NCI-H146 (cell line): ENCODE data around the gene SLC37A3.
"Not testable (repeated sequence)": the region's sequence is repeated elsewhere in the genome, so short reads cannot be mapped to it uniquely, and the experiment has no call there.

Experiments used
- DNase-seq: peaks from one replicate; lab custom pipeline; 2025; lab: John Stamatoyannopoulos, UW

The SLC37A3 gene

DNA sequence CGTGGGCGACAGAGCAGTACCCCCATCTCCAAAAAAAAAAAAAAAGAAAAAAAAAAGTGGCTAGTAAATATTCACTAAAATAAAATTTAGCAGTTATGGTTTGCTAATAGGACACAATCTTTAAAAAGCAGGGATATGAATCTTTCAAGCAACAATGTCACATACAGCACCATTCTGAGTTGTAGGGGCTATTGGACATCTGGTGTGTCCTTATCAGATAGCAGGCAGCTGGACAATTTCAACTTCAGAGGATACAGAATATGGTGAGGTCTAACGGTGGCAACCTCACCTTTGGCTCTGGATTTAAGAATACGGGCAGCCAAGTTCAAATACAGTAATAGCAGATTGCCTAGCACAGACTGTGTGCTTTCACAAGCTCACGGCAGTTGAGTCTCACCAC lies 51.1 kb downstream of the SLC37A3 start:
- DNase-seq = no peak

DNA sequence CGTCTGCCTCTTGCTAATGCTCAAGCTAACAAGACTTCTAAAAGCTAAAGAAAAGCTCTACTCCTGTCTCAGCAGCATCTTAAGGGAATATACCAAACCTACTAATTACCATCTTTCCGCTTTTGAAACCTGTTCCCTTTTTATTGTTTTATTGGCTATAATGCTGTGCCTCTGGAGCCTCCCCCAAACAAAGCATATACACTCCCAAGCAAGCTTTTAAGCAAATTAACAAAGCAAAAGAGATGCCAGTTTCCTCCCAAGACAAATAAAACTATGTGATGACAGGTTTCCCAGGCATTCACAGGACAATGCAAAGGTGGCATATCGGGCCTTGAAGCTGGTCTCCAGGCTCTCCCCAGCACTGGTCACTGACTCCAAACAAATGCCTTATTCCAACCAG lies 52.9 kb downstream of the SLC37A3 start:
- no peak for DNase-seq

DNA sequence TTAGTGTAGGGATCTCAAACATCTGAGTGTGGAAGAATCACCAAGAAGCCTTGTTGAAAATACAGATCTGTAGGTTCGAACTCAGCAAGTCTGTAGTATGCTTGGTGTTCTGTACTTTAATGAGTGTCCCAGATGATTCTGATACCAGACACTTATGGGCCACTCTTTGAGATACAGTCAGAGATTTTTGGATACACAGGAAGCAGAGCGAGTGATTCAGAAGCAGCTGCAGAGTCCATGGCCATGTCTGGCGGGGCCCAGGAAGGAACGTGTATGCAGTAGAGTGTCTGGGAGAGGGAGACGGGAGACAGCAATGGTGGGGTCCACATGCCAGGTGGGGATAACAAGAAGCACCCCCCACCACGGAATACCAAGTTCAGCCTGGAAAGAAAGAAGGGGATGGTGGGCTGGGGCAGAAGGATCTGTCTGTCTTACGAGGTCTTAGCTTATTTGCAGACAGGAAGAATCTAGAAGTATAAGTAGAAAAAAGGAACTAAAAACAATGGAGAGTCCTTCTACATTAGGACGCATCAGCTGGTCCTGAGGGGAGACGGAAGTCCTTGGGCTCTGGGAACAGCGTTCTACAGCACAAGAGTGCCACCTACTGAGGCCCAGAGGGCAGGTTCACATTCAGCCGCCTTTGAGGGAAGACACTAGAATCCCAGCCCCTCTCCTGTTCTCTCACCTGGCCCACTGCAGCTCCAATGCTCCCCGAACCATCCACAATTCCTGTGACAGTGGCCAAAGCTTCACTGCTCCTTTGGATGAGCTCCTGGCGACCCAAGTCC lies 55.4 kb downstream of the SLC37A3 start:
- peak; percentile 12 for DNase-seq

DNA sequence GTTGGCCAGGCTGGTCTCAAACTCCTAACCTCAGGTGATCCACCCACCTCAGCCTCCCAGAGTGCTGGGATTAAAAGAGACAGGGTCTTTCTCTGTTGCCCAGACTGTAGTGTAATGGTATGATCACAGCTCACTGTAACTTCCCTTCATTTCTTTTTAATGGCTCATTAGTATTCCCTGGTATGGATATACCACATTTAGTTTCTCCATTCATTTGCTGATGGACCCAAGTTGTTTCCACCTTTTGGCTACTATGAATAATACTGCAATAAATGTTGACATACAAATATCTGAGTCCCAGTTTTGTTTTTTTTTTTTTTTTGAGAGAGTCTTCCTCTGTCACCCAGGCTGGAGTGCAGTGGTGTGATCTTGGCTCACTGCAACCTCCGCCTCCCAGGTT lies 59.4 kb downstream of the SLC37A3 start:
- DNase-seq = not testable (repeated sequence)

DNA sequence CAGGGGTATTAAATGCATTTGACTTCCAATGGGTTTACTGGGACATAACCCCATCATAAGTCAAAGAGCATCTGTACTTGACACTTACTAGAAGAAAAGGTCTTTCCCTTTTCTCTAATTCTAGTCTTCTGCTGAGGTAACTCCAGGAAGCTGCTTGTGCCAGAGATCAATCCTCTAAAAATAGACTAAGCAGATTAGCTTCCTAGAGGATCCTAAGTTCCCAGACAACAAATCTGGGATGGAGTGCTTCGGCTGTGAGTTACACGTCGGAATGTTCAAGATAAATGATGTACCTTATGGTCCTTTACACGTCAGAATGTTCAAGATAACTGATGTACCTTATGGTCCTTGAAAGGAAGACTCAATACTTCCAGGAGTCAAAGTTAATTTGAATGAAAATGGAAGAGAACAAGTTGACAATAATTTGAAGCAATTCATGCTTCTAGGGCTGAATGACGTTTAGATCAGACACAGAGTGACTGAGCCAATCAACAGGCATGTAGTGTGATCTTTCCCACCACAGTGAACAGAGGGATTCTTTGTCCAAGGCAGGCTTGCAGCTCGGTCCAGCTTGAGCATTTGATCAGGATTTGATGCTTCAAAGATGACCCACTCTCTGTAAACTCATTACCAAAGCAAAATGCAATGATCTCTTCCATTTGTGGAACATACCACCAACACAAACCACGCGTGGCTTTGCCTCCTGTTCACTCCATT lies 63.8 kb downstream of the SLC37A3 start:
- DNase-seq = no peak

DNA sequence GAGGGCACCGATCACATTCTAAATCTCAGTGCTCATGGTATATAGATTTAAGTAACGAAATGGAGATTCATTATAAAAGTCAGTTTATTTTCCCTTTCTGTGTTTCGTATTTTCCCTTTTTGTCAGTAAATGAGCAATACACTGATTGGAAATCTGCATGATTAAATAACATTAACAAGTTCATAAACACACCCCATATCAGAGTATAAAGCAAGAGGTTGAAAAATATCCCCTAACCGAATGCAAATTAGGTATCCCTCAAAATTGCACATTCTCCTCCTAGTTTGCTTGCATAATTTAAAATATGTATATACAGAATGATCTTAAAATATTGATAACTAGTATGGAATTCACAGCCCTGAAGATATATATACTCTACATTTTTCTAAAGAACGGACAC lies 64.6 kb downstream of the SLC37A3 start:
- no peak for DNase-seq

DNA sequence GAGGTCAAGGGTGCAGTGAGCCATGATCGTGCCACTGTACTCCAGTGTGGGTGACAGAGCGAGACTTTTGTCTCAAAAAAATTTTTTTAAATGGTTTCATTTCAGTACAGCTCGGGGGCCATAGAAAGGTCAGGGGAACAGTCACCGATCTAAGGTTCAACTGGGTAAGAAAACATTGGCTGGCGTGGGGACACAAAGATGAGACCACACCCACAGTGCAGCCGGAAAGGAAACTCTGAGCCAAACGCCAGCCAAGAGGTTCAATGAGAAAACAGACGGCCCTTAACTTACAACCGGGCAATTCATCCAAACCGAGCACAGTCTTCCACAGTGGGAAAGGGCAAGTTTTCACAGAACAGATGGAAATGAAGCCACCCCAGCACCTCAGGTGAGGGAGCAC lies 65.1 kb downstream of the SLC37A3 start:
- no peak for DNase-seq

DNA sequence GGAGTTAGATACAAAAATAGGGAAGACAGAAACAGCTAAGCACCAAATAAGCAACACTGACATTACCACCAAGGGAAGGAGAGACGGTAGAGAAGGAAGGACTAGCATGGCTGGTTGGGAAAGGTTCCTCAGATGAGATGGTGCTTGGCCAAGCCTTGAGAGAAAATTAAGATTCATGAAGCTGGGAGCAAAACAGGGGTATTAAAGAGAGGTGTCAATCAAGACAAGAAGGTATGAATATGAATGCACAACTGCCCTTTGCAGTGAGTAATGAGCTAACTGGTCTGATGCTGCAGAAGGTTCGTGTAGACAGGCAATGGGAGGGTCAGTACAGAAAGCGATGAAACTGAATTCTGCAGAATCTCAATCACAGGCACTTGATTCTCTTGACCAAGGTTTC lies 67.7 kb downstream of the SLC37A3 start:
- no peak for DNase-seq

DNA sequence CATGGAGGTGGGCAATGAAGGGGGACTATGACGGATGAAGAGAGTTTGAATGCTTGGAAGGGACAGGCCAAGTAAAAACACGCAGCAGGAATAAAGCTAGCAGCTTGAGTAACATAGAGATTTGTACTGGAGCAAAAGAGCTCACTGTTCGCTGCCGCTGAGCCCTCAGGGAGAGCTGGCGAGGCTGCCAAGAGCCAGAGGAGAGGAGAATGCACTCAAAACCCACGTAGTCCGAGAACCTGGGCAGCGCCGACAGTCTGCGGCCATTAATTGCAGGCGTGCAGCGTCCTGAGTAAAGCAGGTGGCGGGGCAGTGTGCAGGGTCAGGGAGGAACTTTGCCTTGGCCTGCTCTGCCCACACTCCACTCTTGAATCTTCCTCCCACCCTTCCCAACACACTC lies 68.2 kb downstream of the SLC37A3 start:
- no peak for DNase-seq

DNA sequence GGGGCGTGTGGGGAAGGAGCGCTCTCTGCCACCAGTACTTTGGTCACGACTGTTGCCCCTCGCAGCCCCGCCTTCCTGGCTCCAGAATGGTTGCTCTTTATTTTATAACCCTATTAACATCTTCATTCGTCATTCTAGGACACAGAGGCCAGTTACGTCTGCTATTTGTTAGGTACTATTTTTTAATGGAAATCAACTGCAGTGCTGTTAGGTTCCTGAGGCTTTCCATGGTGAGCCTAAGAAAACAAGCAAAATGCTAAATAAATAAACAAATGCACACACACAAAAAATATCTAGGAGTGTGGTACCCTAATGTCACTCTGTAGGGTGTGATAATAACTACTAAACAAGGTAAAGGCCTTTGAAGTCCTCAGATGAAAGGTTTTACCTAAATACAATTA lies 71.1 kb downstream of the SLC37A3 start:
- DNase-seq = no peak

DNA sequence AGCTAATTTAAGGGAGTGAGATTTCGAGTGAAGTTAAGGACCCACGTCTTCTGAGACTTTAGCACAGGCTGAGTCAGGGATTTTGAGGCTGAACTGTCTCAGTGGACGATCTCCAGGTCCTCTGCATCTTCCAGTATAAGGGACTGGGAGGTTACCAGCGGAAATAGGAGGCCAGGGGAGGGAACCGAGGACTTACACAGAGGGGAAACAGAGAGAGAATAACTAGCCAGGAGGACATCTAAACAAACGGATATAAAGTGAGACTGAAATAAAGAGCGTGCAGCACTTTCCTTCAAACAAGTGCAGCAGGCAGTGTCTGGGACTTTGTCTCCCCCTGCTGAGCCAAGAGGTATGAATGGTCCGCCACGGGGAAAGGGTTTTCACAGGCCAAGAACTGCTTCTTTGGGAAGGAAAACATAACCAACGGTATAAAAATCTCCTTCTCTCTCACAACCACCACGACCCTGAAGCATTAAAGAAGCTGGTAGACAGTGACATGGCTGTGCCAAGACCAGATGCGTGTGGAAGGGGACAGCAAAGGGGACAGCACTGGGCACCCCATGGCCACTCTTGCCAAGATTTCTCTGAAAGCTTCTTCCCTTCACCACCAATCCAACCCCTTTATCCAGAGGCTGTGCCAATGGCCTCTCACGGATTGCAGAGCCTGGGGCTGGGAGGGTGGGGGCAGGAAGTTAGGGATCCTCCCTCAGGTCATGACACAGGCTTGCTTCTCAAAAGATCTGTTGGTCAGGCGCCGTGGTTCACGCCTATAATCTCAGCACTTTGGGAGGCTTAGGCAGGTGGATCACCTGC lies 72.0 kb downstream of the SLC37A3 start:
- DNase-seq = peak; percentile 60

DNA sequence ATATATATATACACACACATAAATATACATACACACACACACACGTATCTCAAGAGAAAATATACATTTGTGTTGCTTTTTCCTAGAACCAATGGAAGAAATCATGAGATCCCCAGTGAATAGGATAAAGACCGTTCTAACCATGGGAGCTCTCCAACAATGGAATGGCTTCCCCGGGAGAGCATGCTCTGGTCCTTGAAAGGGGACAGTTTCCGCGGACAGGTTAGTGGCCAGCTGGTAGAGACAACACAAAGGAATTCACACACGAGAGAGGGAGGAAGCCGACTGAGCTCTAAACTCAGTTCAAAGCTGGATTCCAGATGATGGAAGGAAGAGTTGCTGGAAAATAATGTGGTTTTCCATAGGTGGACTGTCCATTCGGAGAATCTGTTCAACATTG lies 72.7 kb downstream of the SLC37A3 start:
- no peak for DNase-seq

DNA sequence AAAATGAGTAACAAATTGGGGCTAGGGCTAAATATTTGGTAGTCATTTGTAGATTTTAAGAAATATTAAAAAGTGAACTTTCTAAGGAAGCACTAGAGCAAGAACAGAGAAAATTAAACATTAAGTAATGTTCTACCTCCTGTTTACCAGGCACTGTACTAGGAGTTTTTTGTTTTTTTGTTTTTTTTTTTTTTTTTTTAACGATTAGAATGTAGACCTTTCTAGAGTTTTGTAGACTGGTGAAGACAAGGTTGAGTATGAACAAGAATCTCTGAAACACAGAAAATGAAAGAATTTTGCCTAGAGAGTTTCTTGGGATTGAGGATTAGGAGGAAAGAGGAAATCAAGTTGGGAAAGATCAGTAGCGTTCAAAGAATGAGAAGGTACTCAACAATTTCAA lies 73.6 kb downstream of the SLC37A3 start:
- DNase-seq = no peak

DNA sequence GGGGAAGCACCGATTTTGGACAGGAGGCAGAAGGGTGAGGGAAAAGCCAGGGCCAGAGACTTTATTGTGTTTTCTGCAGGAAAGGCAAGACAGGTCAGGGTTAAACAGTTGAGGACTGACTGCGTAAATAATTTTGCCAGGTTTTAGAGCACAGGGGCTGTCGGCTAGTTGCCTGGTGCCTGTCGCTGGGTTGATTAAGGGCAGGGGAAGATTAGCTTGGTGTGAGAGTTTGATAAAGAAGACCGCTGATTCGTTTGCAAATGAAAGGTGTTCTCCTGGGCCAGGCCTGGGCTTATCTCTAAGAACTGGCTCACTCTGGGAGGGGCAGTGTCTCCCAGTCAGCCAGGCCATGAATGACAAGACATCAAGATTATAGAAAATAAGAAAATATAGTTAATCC lies 75.6 kb downstream of the SLC37A3 start:
- DNase-seq = no peak

DNA sequence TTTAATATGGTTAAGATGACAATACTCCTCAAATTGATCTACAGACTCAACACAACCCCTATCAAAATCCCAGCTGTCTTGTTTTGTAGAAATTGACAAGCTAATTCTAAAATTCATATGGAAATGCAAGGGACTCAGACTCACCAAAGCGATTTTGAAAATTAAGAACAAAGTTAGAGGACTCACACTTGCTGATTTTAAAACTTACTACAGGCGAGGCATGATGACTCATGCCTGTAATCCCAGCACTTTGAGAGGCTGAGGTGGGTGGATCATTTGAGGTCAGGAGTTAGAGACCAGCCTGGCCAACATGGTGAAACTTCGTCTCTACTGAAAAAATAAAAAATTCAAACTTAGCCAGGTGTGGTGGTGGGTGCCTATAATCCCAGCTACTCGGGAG lies 78.3 kb downstream of the SLC37A3 start:
- not testable (repeated sequence) for DNase-seq

DNA sequence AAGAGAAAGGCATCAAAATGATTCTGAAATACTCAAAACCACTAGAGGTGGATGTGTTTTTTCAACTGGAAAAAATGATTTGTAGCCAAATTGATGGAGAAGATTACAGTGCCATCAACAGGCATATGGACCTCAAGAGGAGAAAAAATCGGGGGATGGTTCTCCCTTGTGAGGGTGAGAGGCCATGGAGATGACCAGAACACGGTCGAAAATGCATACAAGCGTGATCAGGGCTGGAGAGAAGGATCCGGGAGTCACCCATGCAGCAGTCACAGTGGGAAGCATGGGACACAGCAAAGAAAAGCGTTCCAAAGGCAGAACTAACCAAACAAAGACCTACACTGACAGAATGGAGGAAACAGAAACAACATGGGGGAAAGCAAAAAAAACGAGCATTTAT lies 80.3 kb downstream of the SLC37A3 start:
- no peak for DNase-seq

DNA sequence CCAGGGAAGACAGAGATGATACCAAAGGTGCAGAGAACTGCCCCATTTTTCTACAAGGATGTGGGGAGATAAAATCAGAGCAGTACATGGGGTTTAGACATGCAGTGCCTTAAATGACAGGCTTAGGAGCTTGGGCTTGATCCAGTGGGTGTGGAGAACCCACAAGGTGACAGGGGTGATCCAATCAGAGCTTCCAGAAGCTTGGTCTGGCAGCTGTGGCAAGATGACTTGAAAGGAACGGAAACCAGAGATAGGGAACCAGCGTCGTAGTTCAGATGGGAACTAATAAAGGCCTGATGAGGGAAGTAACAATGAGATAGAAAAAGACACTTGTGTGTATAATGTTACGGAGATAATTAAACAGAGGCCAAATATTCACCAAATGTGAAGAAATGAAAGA lies 80.7 kb downstream of the SLC37A3 start:
- DNase-seq = no peak

DNA sequence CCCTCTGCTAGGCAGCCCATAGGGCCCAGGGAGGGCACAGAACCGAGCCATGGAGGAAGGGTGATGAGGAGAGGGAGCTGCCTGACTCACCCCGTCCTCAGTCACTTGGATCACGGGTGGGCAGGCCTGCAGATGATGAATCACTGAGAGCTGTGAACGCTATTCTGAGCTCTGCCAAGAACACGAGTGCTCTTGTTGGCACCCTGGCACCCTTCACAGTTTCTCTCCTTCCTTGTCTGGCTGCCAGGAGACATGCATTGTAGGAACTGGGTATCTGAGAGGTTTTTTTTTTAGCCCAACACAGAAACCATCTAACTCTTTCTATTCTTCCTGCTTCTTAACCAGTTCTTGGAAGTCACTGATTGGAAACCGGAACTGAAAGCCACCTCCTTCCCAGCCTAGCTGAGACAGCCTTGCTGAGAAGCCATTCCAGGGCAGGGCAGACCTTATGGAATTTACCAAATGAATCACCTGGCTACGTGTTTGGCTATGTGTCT lies 82.1 kb downstream of the SLC37A3 start:
- no peak for DNase-seq

DNA sequence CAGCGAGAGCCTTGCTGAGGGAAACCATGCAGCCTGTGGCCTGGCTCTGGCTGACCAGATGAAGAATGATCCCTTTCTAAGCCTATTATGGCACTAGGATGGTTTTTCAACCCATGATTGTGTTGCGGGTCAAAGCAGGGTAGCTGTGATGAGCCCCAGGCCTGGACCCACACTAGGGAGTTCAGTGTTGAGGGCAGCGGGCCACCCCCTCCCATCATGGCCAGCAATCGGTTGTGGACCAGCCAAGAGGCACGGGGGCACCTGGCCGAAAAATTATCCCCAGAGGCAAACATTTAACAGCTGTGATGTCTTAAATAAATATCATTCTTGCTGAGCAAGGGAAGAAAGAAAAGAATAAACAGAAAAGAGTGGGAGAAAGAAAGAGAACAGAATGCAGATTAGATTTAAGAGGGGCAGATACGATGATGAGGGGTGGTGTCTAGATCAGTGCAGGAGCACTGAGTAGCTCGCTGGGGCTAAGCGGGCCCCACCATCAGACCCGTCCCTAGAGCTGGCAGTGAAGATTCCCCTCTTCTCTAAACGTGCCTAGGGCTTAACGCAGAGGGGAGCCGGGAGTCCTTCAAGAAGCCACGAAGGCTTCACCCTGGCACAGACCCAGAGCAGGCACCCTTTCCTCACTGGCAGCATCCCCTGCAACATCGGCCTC lies 82.7 kb downstream of the SLC37A3 start:
- DNase-seq = no peak

DNA sequence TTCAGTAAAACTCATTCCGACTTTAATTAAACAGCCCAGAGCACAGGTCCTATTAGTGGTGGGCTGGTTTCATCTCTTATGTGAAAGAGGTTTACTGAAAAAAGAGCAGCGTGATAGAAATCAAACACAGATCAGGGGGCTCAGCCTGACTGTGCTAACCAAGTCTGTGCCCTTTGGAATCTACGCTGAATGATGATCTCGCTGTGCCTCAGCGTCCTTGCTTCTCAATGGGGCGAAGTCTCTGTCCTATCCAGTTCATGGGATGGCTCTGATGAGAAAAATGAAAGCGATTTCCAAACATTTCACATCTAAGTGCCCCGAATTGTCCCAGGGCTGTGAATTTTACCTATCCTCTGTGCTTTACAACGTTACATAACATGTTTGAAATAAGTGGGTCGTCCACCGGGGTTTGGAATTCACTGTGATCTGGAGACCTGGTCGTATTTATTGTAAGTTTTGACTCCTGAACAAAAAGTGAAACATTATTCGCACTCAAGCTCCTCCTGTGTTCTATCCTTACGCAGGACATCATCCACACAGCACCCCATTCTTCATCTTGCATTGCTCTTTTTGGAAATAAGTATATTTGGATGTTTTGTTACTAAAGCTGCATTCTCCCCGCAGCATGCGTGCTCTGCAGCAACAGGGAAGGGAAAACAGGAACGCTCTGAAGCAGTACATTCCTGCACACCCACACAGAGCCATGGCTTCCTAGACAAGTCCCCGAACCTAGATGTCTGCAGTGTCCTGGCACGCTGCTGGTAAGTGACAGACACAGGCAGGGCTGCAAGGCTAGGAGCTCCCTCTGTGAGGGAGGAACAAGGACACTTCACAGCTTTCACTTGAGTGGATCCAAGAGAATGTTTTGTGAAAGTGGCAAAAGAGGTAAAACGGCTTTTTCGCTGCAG lies 83.5 kb downstream of the SLC37A3 start:
- no peak for DNase-seq
